Heart left ventricle (tissue), 16 donors: Measurements from ENCODE around the gene CNPY3. TPM values are rescaled to one million over a fixed set of nuclear protein-coding genes. Genes with fewer than 3 reads are reported as not detected.
A peak's percentile ranks its signal among the peaks of the same experiment; 100 is the strongest.
"Not testable (repeated sequence)": the region's sequence is repeated elsewhere in the genome, so short reads cannot be mapped to it uniquely, and the experiment has no call there.

Source experiments
- ATAC-seq, 4 donors: fragments of 200-7000 bp; cut with Tn5 transposase; one replicate each; pipeline ENCODE4 v1.9.1; 2020 to 2022; ENCODE audit warnings: moderate library complexity in 4 of 4, mild to moderate bottlenecking in 3 of 4, moderate number of reproducible peaks in 1 of 4
- DNase-seq, 5 donors: peaks; one replicate each; pipeline ENCODE4 v3.0.0-alpha.2; 2020
- H3K27ac ChIP-seq, 12 donors: fragments of 200-600 bp; sonication (generic) in 4 of 12; one replicate each; pipeline versions ENCODE4 v1.5.0 to v1.8.0; 2016 to 2022; ENCODE audit warnings: mild to moderate bottlenecking in 2 of 12
- H3K27me3 ChIP-seq, 9 donors: fragments of 200-600 bp; sonication (generic) in 2 of 9; one replicate each; pipeline versions ENCODE4 v1.5.1 to v1.8.0; 2016 to 2022; ENCODE audit warnings: mild to moderate bottlenecking in 3 of 9
- H3K36me3 ChIP-seq, 9 donors: fragments of 200-600 bp; sonication (generic) in 2 of 9; one replicate each; pipeline versions ENCODE4 v1.5.0 to v1.8.0; 2018 to 2022; ENCODE audit warnings: mild to moderate bottlenecking in 2 of 9
- H3K4me1 ChIP-seq, 12 donors: fragments of 200-600 bp; sonication (generic) in 4 of 12; one replicate each; pipeline versions ENCODE4 v1.5.0 to v1.8.0; 2016 to 2022; ENCODE audit warnings: mild to moderate bottlenecking in 3 of 12
- H3K4me3 ChIP-seq, 12 donors: fragments of 200-600 bp; sonication (generic) in 4 of 12; one replicate each; pipeline versions ENCODE4 v1.5.0 to v1.8.0; 2017 to 2022; ENCODE audit warnings: mild to moderate bottlenecking in 9 of 12, moderate library complexity in 4 of 12
- H3K9me3 ChIP-seq, 12 donors: fragments of 200-600 bp; sonication (generic) in 4 of 12; one replicate each; pipeline versions ENCODE4 v1.5.0 to v1.8.0; 2016 to 2022; ENCODE audit warnings: mild to moderate bottlenecking in 1 of 12
- POLR2A ChIP-seq, 2 donors: fragments of 450-650 bp; IDR thresholded peaks; one replicate each; pipeline ENCODE4 v1.6.1; 2017; ENCODE audit warnings: antibody characterized with exemption in 2 of 2, mild to moderate bottlenecking in 2 of 2, moderate library complexity in 2 of 2
- WGBS, 4 donors: extraction: QIAGEN DNeasy Blood & Tissue Kit in 2 of 4; methylation state at CpG; one replicate each; pipeline versions ENCODE4 v1.1.5 to v1.1.7; 2013 to 2018; 5-methylcytosine and 5-hydroxymethylcytosine counted together
- intact Hi-C, 10 donors: fragments of 100-400 bp; cut with DNase I; formaldehyde crosslinking; loops; one replicate each; pipeline versions ENCODE4 v1.11.1 to v1.14.2; 2022
- polyA plus RNA-seq, 2 donors: library from polyadenylated mRNA; stranded (reverse); fragments of 200-250 nt; gene quantifications; one replicate each; pipeline ENCODE4 v1.2.3, GENCODE V29; 2013
- total RNA-seq, 9 donors: library from RNA; depleted of rRNA in 2 of 9; stranded (reverse); fragments of >200 nt in 2 of 9; fragmentation: NEBNext Ultra II Directional in 3 of 9; extraction: Animal tissue kit (Norgen Biotek cat#: 25700) in 3 of 9; gene quantifications; one replicate each; pipeline versions ENCODE4 v1.1.0 to v1.2.4, GENCODE V29; 2016 to 2023
- TF ChIP-seq, protein P1 (sequence below), 12 donors: fragments of 200-600 bp; sonication (generic) in 4 of 12; IDR thresholded peaks; one replicate each; pipeline versions ENCODE4 v1.5.0 to v1.8.0; 2018 to 2022; ENCODE audit warnings: antibody characterized with exemption in 12 of 12, mild to moderate bottlenecking in 5 of 12
- donor health status: ischemic (EF 13 %, LVEDD 7.1; RV severe dilation, severe dysfunction).
- donor health status: healthy with polysubstance abuse.
- donor health status: DM: no; HTN: yes; CAD: no.
- donor health status: DM: no; HTN: no; CAD: no.
- donor health status: ischemic (EF 25% LVEDD 6.9; RV normal size, moderate dysfunction).
- donor health status: ischemic (EF 25% LVEDD 5.7; RV mildly dilated, moderate dysfunction).
- donor health status: healthy.
- donor health status: DM: yes; HTN: yes; CAD: no.
- donor health status: ischemic (EF 35%, LVEDD 5.7; RV mildly dilated, moderate dysfunction).
- donor health status: nonischemic (EF 11% LVEDD 7.7; RV severe dilation, severe dysfunction).
- donor health status: DM: yes; HTN: yes; CAD: no.
- donor health status: PGD.
- donor health status: ischemic (EF 29% LVEDD 5.4; RV normal size, mild dysfunction).
- donor health status: nonischemic (EF 23%, LVEDD 6.1; RV moderate dilation, normal function).

Gene CNPY3
- total and polyA plus RNA-seq, 11 donors, result 13.8 to 44.0 (median 20.6) TPM

GRCh38 chr6:42896178-42896719 lies 33.0 kb upstream of the CNPY3 start:
- no peak overlapping the region for H3K27ac ChIP-seq
- H3K36me3 ChIP-seq, result no peaks in the 10 kb centered on the region
- no peak overlapping the region for H3K4me3 ChIP-seq
- intact Hi-C loops, result loop anchor here in 4 of 10 donors (5.0 kb wide), 1 partner anchor 234 kb away; no protein-coding TSS in a partner anchor
- WGBS, 4 donors, result 70 to 76% (median 75%) methylated on average over 10 of the region's 10 CpGs
- DNase-seq (no peak), ATAC-seq (no peak)
- H3K27me3 ChIP-seq, result no peaks in the 10 kb centered on the region
- no peaks in the 10 kb centered on the region for H3K9me3 ChIP-seq
- H3K4me1 ChIP-seq, result peaks cover 0 to 17% (median 5%) of the 10 kb centered on the region in 12 donors
- TF ChIP-seq POLR2A (IDR thresholded peaks at IDR 0.05), result no peak
- TF ChIP-seq, protein P1, sequence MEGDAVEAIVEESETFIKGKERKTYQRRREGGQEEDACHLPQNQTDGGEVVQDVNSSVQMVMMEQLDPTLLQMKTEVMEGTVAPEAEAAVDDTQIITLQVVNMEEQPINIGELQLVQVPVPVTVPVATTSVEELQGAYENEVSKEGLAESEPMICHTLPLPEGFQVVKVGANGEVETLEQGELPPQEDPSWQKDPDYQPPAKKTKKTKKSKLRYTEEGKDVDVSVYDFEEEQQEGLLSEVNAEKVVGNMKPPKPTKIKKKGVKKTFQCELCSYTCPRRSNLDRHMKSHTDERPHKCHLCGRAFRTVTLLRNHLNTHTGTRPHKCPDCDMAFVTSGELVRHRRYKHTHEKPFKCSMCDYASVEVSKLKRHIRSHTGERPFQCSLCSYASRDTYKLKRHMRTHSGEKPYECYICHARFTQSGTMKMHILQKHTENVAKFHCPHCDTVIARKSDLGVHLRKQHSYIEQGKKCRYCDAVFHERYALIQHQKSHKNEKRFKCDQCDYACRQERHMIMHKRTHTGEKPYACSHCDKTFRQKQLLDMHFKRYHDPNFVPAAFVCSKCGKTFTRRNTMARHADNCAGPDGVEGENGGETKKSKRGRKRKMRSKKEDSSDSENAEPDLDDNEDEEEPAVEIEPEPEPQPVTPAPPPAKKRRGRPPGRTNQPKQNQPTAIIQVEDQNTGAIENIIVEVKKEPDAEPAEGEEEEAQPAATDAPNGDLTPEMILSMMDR (IDR thresholded peaks at IDR 0.05), result no peak

- intact Hi-C loops, result loop anchor here in 5 of 10 donors (1.0 to 5.0 kb wide), 2 partner anchors 237 to 238 kb away; no protein-coding TSS in a partner anchor
Observed at GRCh38 chr6:42898891-42899361, 30.4 kb upstream of the CNPY3 start.

DNA sequence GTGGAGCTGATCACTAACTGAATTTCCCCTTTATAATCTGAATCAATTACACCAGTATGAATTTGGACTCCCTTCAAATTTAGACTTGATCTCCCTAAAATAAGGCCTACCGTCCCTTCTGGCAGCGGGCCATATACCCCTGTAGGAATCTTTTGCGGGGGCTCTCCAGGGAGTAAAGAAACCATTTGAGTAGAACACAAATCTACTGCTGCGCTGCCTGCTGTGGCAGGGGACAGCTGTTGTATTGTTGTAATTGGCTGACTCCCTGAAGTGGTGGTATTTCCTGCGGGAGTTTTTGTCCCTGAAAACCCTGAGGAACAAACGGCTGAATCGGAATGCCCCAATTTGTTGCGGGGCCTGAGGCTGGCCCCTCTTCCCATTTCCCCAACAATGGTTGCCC lies 29.4 kb upstream of the CNPY3 start:
- H3K27ac ChIP-seq, result no peak overlapping the region
- WGBS, 4 donors, result 34 to 61% (median 54%) methylated on average over 8 of the region's 8 CpGs
- no peak for TF ChIP-seq POLR2A (IDR thresholded peaks at IDR 0.05)
- TF ChIP-seq, protein P1 (IDR thresholded peaks at IDR 0.05), result no peak
- intact Hi-C loops, result loop anchor here (1.0 to 10.0 kb wide), 11 partner anchors 75 to 243 kb away; partner anchors contain the start of genes CUL7 (in 2 of the 10), KLC4 (in 1 of the 10), KLHDC3 (in 1 of the 10) and MEA1 (in 1 of the 10)
- H3K4me3 ChIP-seq, result no peak overlapping the region
- peaks cover 0 to 24% (median 6%) of the 10 kb centered on the region in 12 donors for H3K4me1 ChIP-seq
- no peaks in the 10 kb centered on the region for H3K27me3 ChIP-seq
- H3K36me3 ChIP-seq, result no peaks in the 10 kb centered on the region
- peak in 1 of 5 donors; percentile 13 for DNase-seq
- no peak for ATAC-seq
- no peaks in the 10 kb centered on the region for H3K9me3 ChIP-seq

More at GRCh38 chr6:42898891-42899361, 30.4 kb upstream of the CNPY3 start:
- H3K27ac ChIP-seq, result no peak overlapping the region
- peak in 4 of 5 donors; percentile 40 to 65 (median 60) for DNase-seq
- WGBS, 4 donors, result 10% methylated on average over 10 of the region's 10 CpGs
- no peaks in the 10 kb centered on the region for H3K27me3 ChIP-seq
- no peak for TF ChIP-seq POLR2A (IDR thresholded peaks at IDR 0.05)
- TF ChIP-seq, protein P1 (IDR thresholded peaks at IDR 0.05), result peak; percentile 70 to 91 (median 76)
- no peaks in the 10 kb centered on the region for H3K36me3 ChIP-seq
- H3K4me1 ChIP-seq, result peaks cover 0 to 24% (median 8%) of the 10 kb centered on the region in 12 donors
- no peak overlapping the region for H3K4me3 ChIP-seq
- no peak for ATAC-seq
- H3K9me3 ChIP-seq, result no peaks in the 10 kb centered on the region

GRCh38 chr6:42901538-42901957 lies 27.7 kb upstream of the CNPY3 start:
- Histone ChIP-seq H3K36me3 (no peaks in the 10 kb centered on the region), H3K4me1 (peaks cover 0 to 24% (median 6%) of the 10 kb centered on the region in 12 donors), H3K27me3 (no peaks in the 10 kb centered on the region), H3K4me3 (peak overlapping the region in 2 of 12 donors; percentile 9 to 12), H3K9me3 (no peaks in the 10 kb centered on the region), H3K27ac (peak overlapping the region in 10 of 12 donors; percentile 15 to 69 (median 48))
- intact Hi-C loops, result loop anchor here in 9 of 10 donors (1.0 to 10.0 kb wide), 10 partner anchors 73 to 242 kb away; partner anchors contain the start of genes CUL7 (in 2 of the 9), KLC4 (in 1 of the 9), KLHDC3 (in 1 of the 9) and MEA1 (in 1 of the 9)
- peak; percentile 94 to 99 (median 98) for ATAC-seq
- peak; percentile 82 to 91 (median 84) for DNase-seq
- WGBS, 4 donors, result 1 to 4% (median 3%) methylated on average over 11 of the region's 11 CpGs
- TF ChIP-seq, protein P1 (IDR thresholded peaks at IDR 0.05), result peak; percentile 86 to 95 (median 90)
- TF ChIP-seq POLR2A (IDR thresholded peaks at IDR 0.05), result no peak

DNA sequence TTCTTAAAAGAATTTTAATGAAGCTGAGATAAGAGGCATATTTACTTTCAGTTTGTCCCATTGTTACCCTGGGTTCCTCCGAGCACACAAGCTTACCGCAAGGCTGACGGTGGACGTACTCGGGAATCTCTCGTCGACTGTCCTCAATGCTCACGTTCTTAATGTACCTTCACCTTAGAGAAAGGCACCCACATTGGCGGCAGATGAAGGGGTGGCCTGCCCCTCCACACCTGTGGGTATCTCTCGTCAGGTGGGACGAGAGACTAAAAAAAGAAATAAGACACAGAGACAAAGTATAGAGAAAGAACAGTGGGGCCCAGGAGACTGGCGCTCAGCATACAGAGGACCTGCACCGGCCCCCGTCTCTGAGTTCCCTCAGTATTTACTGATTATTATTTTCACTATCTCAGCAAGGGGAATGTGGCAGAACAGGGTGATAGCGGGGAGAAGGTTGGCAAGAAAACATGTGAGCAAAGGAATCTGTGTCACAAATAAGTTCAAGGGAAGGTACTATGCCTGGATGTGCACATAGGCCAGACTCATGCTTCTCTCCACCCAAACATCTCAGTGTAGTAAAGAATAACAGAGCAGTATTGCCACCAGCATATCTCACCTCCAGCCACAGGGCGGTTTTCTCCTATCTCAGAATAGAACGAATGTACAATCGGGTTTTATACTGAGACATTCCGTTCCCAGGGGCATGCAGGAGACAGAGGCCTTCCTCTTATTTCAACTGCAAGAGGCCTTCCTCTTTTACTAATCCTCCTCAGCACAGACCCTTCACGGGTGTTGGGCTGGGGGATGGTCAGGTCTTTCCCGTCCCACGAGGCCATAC lies 26.6 kb upstream of the CNPY3 start:
- not testable (repeated sequence) for H3K27me3 ChIP-seq, ATAC-seq, H3K36me3 ChIP-seq, DNase-seq, H3K4me3 ChIP-seq, H3K9me3 ChIP-seq
- intact Hi-C loops, result loop anchor here in 6 of 10 donors (5.0 to 10.0 kb wide), 7 partner anchors 72 to 240 kb away; partner anchors contain the start of genes CUL7 (in 2 of the 6), KLC4 (in 1 of the 6), KLHDC3 (in 1 of the 6) and MEA1 (in 1 of the 6)
- H3K4me1 ChIP-seq, result peaks cover 0 to 32% (median 6%) of the 10 kb centered on the region in 12 donors
- WGBS, 4 donors, result 49 to 59% (median 57%) methylated on average over 22 of the region's 22 CpGs
- H3K27ac ChIP-seq, result peak overlapping the region in 11 of 12 donors; percentile 21 to 70 (median 47)
